Left ventricle myocardium superior (tissue), 1 donor: ENCODE results near the gene THAP11. TPM values are rescaled to one million over a fixed set of nuclear protein-coding genes. Genes with fewer than 3 reads are reported as not detected.

Source experiments
- ATAC-seq: fragments of 200-7000 bp; cut with Tn5 transposase; one replicate; pipeline ENCODE4 v1.9.1; 2020; ENCODE audit warnings: mild to moderate bottlenecking, moderate library complexity
- DNase-seq: peaks from one replicate; pipeline ENCODE4 v3.0.0-alpha.2; 2020
- intact Hi-C: fragments of 100-400 bp; cut with micrococcal nuclease; formaldehyde crosslinking; loops from one replicate; pipeline ENCODE4 v1.11.0; 2022
- long read RNA-seq: library from polyadenylated mRNA; unstranded; transcript quantifications from one replicate; pipeline ENCODE4 v2.0.0, GENCODE V29; 2021
- total RNA-seq: library from RNA; stranded (reverse); fragmentation: NEBNext Ultra II Directional; extraction: Animal tissue kit (Norgen Biotek cat#: 25700); gene quantifications from one replicate; pipeline ENCODE4 v1.2.1, GENCODE V29; 2021
- donor health status: DM: no; HTN: yes; CAD: no; lungs with severe emphysema.

The THAP11 gene
- 32.6 TPM for total RNA-seq
- long read RNA-seq, transcript THAP11-201 (1 exons, 2,114 nt): major isoform, 164 of 166 reads
- long read RNA-seq, partial matches to known transcripts: 0 of 166 reads
- long read RNA-seq, other reads (novel, unspliced or antisense): 2 of 166 reads

DNA sequence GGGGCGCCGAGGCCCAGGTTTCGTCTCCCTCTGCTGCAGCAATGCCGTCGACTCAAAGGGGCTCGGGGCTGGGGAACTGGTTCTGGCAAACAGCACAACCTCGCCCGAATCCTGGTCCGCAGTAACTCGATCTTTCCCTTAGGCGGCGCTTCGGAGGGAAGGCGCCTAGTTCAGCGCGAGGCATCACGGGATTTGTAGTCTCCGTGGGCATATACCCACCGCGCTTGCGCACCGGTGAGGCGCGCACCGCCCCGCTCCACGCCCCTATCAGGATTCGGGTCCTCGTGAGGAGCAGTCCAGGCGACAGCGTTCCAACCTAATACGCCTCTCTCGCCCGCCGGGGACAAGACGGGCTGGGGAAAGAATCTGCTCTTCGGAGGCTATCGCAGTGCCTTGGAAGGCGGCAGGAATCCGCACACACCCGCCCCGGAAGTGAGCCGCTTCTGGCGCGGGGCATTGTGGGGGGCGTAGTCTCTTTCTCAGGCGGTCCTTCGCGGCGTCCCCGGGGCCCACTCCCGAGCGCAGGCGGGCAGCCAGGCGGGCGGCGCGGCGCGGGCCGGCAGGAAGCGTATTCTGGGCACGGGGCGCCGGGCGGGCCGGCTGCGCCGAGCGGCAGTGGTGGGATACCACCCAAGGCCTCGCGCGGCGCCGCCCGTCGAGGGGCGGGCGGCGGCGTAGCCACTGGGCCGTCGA, at the start of gene THAP11:
TSS of gene THAP11 (plus strand) at position 505 of the 693 bp plus-strand sequence. CDS start 235 bp downstream, outside the sequence.
- DNase-seq (peak; percentile 95), ATAC-seq (peak; percentile 73)
- intact Hi-C loops: no loop called here

DNA sequence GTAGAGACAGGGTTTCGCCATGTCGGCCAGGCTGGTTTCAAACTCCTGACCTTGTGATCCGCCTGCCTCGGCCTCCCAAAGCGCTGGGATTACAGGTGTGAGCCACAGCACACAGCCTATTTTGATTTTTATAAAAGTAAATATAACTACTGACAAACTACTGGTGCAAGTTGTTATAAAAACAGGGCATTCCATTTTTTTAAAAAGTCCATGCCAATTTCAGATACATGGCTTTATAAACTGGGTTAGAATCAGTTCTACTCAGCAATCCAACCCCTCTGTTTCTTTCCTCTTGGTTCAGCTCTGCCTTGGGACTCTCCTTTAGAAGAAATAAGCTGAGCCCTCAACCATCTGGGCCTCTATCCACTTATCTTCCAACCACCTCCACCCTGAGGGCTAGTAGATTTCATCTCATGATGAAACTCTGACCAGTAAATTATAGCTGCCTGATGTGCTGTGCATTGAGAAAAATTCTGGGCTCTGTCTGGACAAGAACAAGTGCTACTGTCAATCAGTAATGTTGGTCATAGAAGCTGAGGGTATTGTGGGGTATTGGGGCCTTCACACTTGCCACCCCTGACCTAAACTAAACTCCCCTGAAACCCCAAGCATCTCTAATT, 45.9 kb upstream of the THAP11 start:
- ATAC-seq: no peak
- intact Hi-C loops: no loop called here
- no peak for DNase-seq

DNA sequence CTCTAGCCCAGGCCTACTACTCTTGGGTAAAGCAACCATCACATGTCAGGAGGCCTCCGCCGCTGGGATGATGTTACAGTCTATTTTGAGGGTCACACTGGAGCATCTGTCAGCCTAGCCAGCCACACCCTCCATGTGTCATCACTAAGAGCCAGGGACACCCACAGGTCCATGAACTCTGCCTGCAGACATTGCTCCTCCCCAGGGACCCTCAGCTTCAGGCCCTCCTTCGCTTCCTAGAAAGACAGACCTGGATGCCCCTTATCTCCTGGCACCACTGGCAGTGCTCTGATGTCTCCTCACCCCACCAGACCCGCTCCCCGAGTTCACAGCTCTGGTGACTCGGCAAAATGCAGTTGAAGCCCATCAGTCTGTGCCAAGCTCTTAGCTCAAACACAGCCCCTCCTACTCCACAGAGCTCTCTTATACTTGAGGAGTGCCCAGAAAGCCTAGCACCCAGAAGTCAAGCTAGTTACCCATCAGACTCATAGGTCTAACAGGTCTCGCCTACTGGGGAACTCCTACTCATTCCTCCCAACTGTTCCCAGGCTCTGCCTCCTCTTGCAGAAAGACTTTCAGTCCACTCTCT, 41.7 kb upstream of the THAP11 start:
- ATAC-seq (peak; percentile 90), DNase-seq (no peak)
- intact Hi-C loops: no loop called here

DNA sequence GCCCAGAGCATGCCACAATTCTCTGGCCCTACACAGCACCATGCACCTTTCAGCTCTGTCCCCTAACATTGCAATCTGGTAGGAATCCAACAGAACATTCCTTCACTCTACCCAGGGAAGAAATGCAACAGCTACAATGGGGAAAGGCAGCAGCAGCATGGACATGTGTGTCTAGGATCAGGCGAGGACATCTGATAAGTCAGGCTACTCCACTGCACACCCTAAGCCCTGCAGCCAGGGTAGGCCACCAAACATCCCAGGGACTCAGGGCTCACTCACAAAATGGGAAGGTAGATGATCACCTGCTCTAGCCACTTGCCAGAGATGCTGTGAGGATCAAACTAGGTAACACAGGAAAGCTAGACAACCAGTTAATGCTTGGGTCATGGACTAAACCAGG, 40.9 kb upstream of the THAP11 start:
- ATAC-seq: no peak
- intact Hi-C loops: no loop called here
- DNase-seq: no peak

DNA sequence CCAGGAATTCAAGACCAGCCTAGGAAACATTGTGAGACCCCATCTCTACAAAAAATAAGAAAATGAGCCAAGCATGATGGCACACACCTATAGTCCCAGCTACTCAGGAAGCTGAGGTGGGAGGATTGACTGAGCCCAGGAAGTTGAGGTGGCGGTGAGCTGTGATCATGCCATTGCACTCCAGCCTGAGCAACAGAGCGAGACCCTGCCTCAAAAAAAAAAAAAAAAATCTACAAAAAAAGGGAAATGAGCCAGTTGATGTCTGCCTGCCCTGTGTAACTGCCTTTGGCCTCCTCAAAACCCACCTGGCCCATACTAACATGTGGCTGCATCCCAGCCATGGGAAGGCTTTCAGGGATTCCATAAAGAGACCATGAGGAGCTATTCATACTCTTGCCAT, 40.2 kb upstream of the THAP11 start:
- intact Hi-C loops: no loop called here
- no peak for ATAC-seq
- no peak for DNase-seq

DNA sequence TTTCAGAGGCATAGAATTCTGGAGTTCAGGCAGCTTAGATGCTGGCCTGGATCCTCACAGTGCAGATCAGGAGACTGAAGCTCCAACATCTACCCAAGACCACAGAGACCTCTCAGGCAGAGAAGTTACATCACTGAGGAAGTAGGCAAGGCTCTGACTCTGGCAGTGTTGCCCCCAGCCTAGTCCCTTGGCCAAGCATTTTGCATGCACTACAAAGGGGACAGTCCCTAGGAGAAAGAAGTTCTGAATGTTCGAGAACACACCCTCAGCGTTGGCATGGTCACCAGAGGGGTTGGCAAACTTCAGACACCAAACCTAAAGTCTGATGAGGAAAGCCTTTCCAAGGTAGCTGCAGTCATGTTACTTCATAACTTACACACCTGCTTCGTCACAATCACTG, 38.2 kb upstream of the THAP11 start:
- intact Hi-C loops: no loop called here
- ATAC-seq (no peak), DNase-seq (no peak)

DNA sequence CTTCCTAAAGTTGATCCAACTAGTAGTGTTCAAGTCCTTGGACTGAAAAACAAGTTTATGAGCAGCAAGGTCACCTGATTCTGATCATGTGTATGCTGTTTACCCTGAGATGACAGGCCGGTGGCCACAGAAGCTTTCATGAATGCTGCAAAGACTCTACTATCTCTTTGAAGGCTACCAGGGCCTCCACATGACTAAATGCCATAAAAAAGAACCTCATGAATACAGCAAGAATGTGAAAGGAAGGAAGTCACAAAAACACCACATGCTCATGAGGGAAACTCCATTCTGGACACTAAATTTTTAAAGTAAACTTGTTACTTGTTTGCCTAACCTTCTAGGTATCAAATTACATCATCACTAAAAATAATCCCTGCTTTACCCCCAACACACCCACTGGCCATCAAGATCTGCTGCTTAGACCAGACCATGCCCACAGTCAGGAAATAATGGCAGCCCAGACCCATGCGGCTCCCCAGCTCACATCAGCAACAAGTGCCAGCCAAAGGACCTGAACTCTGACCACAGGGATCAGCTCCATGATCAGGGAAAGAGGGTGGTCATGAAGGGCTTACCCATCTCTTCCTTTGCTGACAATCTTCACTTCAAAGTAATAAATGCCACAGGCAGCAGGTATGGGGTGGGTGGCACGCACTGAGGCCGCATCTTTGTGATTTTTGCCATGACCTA, 37.1 kb upstream of the THAP11 start:
- DNase-seq (no peak), ATAC-seq (no peak)
- intact Hi-C loops: no loop called here

DNA sequence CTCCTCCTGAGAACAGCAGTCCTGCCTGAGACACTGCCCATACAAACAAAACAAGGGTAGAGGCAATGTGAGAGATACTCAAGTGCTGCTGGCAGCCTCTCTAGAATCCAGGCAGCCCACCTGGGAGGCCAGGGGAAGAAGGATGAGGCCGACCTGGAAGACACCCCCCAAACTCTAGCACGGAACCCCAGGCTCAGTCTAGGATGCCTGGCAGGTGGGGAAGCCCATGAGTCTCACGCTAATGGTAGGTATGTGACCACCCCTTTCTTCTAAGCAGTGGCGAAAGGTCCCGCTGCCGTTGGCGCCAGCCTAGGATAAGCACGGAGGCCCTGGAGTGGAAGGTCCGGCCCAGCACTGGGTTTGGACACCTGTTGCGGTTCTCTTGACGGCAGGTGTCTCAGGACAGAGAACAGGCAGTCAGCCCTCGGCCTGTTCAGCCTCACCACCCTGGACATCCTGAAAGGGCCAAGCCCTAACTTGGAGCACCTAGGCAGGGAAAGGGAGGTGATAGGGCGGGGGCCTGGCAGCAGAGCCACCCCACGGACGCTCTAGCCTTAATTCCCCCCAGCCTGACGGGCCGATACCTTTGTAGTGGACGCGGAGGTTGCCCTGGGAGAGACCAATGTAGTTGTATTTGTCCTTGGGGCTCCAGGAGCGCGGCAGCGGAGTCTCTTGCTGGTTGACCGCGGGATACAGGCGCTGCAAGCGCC, 36.2 kb upstream of the THAP11 start:
- intact Hi-C loops: no loop called here
- ATAC-seq (peak; percentile 6), DNase-seq (no peak)

DNA sequence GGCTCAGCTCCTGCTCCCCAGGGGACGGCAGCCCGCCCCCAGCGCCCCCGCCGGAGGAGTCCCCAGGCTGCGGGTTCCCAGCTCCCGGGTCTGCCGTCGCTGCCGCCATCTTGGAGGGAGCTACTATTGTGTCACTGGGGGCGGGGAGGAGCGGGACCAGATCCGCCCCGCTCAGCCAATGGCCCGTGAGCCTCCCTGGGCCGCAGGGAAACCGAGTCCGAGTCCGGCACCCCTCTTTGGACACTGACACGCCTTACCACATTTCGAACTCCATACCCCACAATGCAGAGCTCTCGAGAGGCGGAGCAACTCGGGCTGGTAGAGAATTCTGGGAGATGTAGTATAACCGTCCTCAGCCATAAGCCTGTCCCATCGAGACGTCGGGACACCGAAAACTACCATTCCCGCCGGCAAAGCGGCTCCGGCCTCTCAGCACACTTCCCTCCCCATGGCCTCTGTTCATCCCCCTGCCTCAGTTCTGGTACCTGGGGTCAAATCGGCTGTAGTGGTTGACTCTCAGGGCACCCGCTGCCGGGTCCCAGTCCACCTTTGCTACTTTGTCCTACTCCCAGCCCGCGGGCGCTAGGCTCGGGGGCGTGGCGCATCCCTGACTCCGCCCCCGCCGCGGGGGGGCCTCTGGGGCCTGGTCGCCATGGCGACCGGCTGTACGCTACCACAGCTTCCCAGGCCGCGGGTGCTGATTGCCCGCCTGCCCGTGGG, 35.5 kb upstream of the THAP11 start, which contains the start of the genes RANBP10 and TSNAXIP1:
TSS of gene RANBP10 (minus strand) at position 133 of the 720 bp plus-strand sequence. CDS start at position 109, 24 bp downstream.
TSS of gene TSNAXIP1 (plus strand) at position 462 of the 720 bp plus-strand sequence. CDS start 261 bp downstream, outside the sequence.
- DNase-seq: peak; percentile 97
- ATAC-seq: peak; percentile 97
- intact Hi-C loops: no loop called here

DNA sequence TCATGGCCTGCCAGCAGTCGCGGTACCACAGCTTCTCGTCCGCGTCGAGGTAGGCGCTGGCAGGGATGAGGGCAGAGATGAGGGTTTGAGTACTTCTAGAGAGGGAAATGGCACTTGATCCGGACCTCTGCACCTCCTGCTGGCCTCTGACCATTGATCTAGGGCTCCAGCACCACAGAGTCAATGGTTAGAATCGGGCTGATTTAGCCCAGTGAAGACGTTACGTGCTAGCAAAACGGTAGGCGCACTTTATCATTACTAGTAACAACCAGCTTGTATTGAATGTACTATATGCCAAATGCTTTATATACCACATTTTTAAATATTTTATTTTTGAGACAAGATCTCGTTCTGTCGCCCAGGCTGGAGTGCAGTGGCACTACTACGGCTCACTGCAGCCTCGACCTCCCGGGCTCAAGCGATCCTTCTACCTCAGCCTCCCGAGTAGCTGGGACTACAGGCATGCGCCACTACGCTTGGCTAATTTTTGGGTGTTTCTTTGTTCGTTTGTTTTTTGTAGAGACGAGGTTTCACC, 34.9 kb upstream of the THAP11 start:
- ATAC-seq (no peak), DNase-seq (no peak)
- intact Hi-C loops: no loop called here

DNA sequence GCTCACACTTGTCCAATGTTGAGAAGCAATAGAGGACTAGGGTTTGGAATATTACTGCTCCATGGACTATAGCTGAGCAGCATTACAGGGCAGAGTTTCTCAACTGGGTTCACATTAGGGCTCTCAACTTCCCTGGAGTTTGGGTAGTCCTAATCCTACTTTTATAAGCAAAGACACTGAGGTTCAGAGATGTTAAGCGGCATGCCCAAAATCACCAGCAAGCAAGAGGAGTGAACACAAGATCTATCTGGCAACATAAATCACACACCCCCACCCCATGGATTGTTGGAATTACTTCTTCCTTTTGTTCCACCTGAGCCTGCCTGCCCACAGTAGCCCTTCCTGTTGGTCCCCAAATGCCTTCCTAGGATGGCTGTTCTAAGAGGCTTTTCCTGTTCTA, 30.2 kb upstream of the THAP11 start:
- no peak for ATAC-seq
- intact Hi-C loops: no loop called here
- no peak for DNase-seq

DNA sequence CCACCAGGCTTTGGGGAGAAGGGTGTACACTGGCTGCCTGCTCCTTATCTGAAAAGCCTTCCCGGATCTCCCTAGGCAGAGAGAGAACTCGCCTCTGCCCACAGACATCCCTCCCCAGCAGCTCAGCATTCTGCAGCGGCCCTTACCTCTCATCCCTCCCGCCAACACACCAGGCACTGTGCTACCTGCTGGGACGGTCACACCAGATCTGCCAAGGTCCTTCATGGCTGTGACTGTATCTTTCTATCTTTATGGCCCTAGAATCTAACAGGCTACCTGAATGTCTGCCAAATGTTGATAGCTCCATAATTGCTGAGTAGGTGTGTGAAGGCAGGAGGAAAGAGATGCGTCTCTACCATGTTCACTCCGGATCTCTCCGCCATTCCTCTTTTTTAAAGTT, 27.6 kb upstream of the THAP11 start:
- intact Hi-C loops: no loop called here
- DNase-seq (no peak), ATAC-seq (no peak)

DNA sequence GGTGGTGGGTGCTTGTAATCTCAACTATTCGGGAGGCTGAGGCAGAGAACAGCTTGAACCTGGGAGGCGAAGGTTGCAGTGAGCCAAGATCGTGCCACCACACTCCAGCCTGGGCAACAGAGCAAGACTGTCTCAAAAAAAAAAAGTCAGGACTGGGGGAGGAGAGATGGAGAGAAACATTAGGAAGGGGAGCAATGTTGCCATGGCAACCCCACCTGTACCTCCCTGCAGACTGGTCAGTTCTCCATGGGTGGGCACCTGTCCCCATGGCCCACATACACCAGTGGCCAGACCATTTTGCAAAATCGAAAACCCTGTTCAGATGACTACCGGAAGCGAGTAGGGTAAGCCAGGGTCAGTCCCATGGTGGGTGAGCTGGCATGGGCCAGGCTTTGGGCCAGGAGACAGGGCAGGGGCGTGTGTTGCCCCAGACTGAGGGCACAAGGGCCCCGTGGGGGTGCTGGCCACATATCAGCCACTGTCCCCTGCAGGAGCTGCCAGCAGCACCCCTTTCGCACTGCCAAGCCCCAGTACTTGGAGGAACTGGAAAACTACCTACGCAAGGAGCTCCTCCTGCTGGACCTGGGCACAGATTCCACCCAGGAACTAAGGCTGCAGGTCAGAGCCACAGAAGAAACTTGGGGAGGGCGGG, 21.4 kb upstream of the THAP11 start:
- intact Hi-C loops: no loop called here
- DNase-seq (no peak), ATAC-seq (no peak)

DNA sequence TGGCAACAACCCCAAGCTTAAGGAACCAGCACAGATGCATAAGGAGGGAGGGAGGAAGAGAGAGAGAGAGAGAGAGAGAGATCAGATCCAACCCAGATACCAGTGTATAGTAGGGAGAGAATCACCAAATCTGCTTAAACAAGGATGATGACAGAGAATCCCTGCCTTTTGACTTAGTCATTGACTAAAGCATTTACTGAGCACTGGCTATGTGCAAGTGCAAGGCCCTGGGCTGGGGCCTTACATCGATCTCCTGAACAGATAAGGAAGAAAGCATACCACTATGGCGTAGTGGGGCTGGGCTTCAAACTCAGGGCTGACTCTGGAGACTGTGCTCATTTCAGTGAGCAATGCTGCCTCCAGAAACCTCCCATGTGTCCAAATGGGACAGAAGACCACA, 19.6 kb upstream of the THAP11 start:
- ATAC-seq (no peak), DNase-seq (no peak)
- intact Hi-C loops: no loop called here

DNA sequence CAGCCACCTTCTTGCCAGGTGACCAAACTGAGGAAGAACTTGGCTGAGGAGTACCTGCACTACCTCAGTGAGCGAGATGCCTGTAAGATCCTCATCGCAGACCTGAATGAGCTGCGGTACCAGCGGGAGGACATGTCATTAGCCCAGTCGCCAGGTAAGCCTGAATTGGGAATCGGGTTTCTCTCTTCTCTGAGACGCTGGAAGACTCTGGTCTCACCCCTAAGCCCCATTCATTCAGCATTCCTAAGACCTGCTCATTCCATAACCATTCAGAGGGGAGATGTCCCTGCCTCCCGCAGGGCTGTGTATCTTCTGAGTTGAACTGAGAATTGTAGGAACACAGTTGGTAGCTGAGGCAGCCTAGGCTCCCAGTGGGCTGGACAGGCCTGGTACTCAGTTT, 17.0 kb upstream of the THAP11 start:
- no peak for DNase-seq
- no peak for ATAC-seq
- intact Hi-C loops: no loop called here

DNA sequence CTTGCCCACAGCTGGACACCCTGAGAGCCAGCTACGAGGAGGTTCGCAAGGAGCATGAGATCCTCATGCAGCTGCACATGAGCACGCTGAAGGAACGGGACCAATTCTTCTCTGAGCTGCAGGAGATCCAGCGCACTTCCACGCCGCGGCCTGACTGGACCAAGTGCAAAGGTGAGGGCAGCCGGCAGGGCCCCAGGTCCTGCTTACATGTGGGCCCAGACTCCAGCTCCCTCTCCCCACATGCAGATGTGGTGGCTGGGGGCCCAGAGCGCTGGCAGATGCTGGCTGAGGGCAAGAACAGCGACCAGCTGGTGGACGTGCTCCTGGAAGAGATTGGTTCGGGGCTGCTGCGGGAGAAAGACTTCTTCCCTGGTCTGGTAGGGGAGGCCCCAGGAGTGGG, 16.2 kb upstream of the THAP11 start:
- no peak for DNase-seq
- intact Hi-C loops: no loop called here
- ATAC-seq: no peak

DNA sequence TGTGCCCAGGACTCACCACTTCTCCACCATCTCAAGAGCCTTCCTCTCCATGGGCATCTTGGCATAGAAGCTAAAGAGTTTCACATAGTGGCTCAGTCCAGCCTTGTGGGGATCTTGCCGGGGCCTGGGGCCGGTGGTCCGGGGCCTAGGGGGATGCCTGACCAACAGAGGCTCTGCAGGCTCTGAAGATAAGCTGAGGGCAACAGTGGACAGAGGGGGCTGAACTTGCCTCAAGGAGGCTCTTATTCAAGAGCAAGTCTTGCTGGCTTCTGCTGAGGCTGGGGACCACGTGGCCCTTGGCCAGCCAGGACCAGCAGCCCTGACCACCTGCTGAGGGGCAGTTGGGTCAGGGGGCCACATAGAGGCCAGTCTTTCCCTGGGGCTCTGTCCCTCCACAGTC, 13.5 kb upstream of the THAP11 start:
- no peak for DNase-seq
- intact Hi-C loops: no loop called here
- no peak for ATAC-seq

DNA sequence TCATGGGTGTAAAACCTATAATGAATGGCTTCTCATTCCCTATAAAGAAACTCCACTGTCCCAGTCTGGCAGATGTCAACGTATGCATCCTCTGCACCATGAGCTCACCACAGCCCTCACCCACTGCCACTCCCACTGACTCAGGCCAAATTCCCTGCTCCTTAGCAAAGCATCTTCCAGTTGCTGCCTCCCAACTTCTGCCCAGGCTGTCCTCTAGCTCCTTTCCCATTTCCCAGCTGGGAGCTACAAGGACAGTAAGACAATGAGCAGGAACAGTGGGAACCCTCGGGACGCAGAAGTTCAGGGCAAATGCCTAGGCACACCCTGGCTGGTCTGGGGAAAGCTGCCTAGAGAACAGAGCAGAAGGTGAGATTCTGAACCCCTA, 9.1 kb upstream of the THAP11 start:
- DNase-seq (no peak), ATAC-seq (peak; percentile 5)
- intact Hi-C loops: no loop called here
